Neural progenitor cell (in vitro differentiated cells): ENCODE measurements around the gene DDX18. TPM values are rescaled to one million over a fixed set of nuclear protein-coding genes. Genes with fewer than 3 reads are reported as not detected.
"Not testable (repeated sequence)": the region's sequence is repeated elsewhere in the genome, so short reads cannot be mapped to it uniquely, and the experiment has no call there.

ENCODE experiments used
- DNase-seq: peaks from one replicate; pipeline ENCODE4 v3.0.0-alpha.2; 2016; ENCODE audit warnings: low spot score
- H2AFZ ChIP-seq: fragments of 200-600 bp; sonication (generic); replicated peaks from 2 replicates; pipeline ENCODE4 v1.6.1; 2016; ENCODE audit warnings: antibody characterized with exemption
- H3F3A ChIP-seq: fragments of 200-600 bp; sonication (generic); 2 replicates; pipeline ENCODE4 v1.6.1; 2016; ENCODE audit warnings: antibody characterized with exemption, low read depth
- H3K27ac ChIP-seq: fragments of 200-600 bp; sonication (generic); 2 replicates; pipeline ENCODE4 v1.5.1; 2016; ENCODE audit warnings: mild to moderate bottlenecking
- H3K27me3 ChIP-seq: fragments of 200-600 bp; sonication (generic); 2 replicates; pipeline ENCODE4 v1.6.1; 2016; ENCODE audit warnings: mild to moderate bottlenecking, moderate library complexity
- H3K36me3 ChIP-seq: fragments of 200-600 bp; sonication (generic); 2 replicates; pipeline ENCODE4 v1.5.1; 2016
- H3K4me1 ChIP-seq: fragments of 200-600 bp; sonication (generic); 2 replicates; pipeline ENCODE4 v1.6.1; 2016; ENCODE audit warnings: mixed run types
- H3K4me2 ChIP-seq: fragments of 200-600 bp; sonication (generic); 2 replicates; pipeline ENCODE4 v1.6.1; 2016
- H3K4me3 ChIP-seq: fragments of 200-600 bp; sonication (generic); 2 replicates; pipeline ENCODE4 v1.5.1; 2016
- H3K79me2 ChIP-seq: fragments of 200-600 bp; sonication (generic); 2 replicates; pipeline ENCODE4 v1.6.1; 2016; ENCODE audit warnings: low read depth
- H3K9ac ChIP-seq: fragments of 200-600 bp; sonication (generic); 2 replicates; pipeline ENCODE4 v1.6.1; 2016
- H3K9me3 ChIP-seq: fragments of 200-600 bp; sonication (generic); 2 replicates; pipeline ENCODE4 v1.5.1; 2016; ENCODE audit warnings: low read depth
- H4K20me1 ChIP-seq: fragments of 200-600 bp; sonication (generic); 2 replicates; pipeline ENCODE4 v1.6.1; 2016; ENCODE audit warnings: low read depth
- H3K27ac Mint-ChIP-seq: 3 replicates; pipeline ENCODE4 v1.8.0; 2021; ENCODE audit warnings: mixed read lengths
- H3K27me3 Mint-ChIP-seq: 2 replicates; pipeline ENCODE4 v1.8.0; 2022; ENCODE audit warnings: low read depth, mild to moderate bottlenecking, inconsistent platforms, moderate library complexity, mixed read lengths; ENCODE audit not compliant: insufficient read depth
- H3K36me3 Mint-ChIP-seq: 3 replicates; pipeline ENCODE4 v1.8.0; 2021; ENCODE audit warnings: mixed read lengths
- H3K4me1 Mint-ChIP-seq: 3 replicates; pipeline ENCODE4 v1.8.0; 2021; ENCODE audit warnings: mixed read lengths
- H3K4me3 Mint-ChIP-seq: 3 replicates; pipeline ENCODE4 v1.8.0; 2021; ENCODE audit warnings: mild to moderate bottlenecking, moderate library complexity, mixed read lengths
- H3K9me3 Mint-ChIP-seq: 3 replicates; pipeline ENCODE4 v1.8.0; 2020; ENCODE audit warnings: mixed read lengths
- EZH2 ChIP-seq: fragments of 200-600 bp; sonication (generic); IDR thresholded peaks from 2 replicates; pipeline ENCODE4 v1.6.1; 2017; ENCODE audit warnings: antibody characterized with exemption, mild to moderate bottlenecking, moderate library complexity
- EZH2phosphoT487 ChIP-seq: fragments of 200-600 bp; sonication (generic); IDR thresholded peaks from 2 replicates; pipeline ENCODE4 v1.6.1; 2017; ENCODE audit warnings: antibody characterized with exemption
- total RNA-seq: library from RNA; depleted of rRNA; stranded (reverse); fragments of >200 nt; gene quantifications from 2 replicates; pipeline ENCODE4 v1.2.3, GENCODE V29; 2015; ENCODE audit warnings: low replicate concordance
- TF ChIP-seq, protein P1 (sequence below): fragments of 200-600 bp; sonication (generic); IDR thresholded peaks from 2 replicates; pipeline ENCODE4 v1.5.1; 2017; ENCODE audit warnings: antibody characterized with exemption, mild to moderate bottlenecking

The DDX18 gene
- total RNA-seq, 1 donor from 2014 or later, result 87.0 TPM

DNA sequence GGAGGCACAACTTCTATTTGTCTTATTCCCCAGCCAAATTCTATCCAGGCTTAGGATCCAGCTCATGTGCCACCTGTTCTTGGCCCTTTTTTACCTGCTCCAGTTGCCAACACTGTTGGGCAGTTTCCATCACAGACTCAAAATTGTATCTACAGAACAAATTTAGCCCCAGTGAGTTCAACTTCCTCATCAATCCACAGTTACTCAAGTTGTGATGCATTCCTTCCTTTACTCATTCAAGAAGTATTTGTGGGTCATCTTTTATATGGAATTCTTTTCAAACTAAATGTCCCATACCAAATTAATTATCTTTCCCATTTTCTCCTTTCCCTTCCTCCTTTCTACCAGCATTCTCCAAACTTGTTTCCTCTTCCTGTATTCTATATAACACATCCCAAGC lies 12.7 kb upstream of the DDX18 start:
- Mint-ChIP-seq H3K4me1 (peaks cover 9% of the 10 kb centered on the region), H3K27me3 (peaks cover 3% of the 10 kb centered on the region), H3K9me3 (peaks cover 7% of the 10 kb centered on the region), H3K36me3 (no peaks in the 10 kb centered on the region), H3K27ac (no peak overlapping the region), H3K4me3 (no peak overlapping the region)
- H3F3A ChIP-seq, result no peaks in the 10 kb centered on the region
- no peaks in the 10 kb centered on the region for H4K20me1 ChIP-seq
- peaks cover 12% of the 10 kb centered on the region for H3K27me3 ChIP-seq
- H3K9ac ChIP-seq, result no peak overlapping the region
- H3K4me2 ChIP-seq, result no peak overlapping the region
- no peak for TF ChIP-seq EZH2phosphoT487
- TF ChIP-seq, protein P1, sequence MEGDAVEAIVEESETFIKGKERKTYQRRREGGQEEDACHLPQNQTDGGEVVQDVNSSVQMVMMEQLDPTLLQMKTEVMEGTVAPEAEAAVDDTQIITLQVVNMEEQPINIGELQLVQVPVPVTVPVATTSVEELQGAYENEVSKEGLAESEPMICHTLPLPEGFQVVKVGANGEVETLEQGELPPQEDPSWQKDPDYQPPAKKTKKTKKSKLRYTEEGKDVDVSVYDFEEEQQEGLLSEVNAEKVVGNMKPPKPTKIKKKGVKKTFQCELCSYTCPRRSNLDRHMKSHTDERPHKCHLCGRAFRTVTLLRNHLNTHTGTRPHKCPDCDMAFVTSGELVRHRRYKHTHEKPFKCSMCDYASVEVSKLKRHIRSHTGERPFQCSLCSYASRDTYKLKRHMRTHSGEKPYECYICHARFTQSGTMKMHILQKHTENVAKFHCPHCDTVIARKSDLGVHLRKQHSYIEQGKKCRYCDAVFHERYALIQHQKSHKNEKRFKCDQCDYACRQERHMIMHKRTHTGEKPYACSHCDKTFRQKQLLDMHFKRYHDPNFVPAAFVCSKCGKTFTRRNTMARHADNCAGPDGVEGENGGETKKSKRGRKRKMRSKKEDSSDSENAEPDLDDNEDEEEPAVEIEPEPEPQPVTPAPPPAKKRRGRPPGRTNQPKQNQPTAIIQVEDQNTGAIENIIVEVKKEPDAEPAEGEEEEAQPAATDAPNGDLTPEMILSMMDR, result no peak
- no peak for TF ChIP-seq EZH2
- no peak overlapping the region for H3K27ac ChIP-seq
- H3K9me3 ChIP-seq, result no peaks in the 10 kb centered on the region
- DNase-seq, result no peak
- H3K4me1 ChIP-seq, result peaks cover 7% of the 10 kb centered on the region
- H3K79me2 ChIP-seq, result no peaks in the 10 kb centered on the region
- no peaks in the 10 kb centered on the region for H3K36me3 ChIP-seq
- no peak overlapping the region for H2AFZ ChIP-seq
- H3K4me3 ChIP-seq, result no peak overlapping the region

DNA sequence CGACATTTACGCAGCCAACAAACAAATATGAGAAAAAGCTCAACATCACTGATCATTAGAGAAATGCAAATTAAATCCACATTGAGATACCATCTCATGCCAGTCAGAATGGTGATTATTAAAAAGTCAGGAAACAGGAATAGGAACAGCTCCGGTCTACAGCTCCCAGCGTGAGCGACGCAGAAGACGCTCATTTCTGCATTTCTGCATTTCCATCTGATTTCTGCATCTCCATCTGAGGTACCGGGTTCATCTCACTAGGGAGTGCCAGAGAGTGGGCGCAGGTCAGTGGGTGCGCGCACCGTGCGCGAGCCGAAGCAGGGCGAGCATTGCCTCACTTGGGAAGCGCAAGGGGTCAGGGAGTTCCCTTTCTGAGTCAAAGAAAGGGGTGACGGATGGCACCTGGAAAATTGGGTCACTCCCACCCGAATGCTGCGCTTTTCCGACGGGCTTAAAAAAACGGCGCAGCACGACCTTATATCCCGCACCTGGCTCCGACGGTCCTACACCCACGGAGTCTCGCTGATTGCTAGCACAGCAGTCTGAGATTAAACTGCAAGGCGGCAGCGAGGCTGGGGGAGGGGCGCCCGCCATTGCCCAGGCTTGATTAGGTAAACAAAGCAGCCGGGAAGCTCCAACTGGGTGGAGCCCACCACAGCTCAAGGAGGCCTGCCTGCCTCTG lies 10.7 kb upstream of the DDX18 start:
- Histone ChIP-seq H3K4me3 (peak overlapping the region; percentile 59), H3K4me2 (peak overlapping the region; percentile 83), H3K27me3 (peaks cover 12% of the 10 kb centered on the region), H2AFZ (peak overlapping the region; percentile 81)
- H3K4me1 Mint-ChIP-seq, H3K79me2 ChIP-seq, H3K27me3 Mint-ChIP-seq, H3K9me3 Mint-ChIP-seq, H3F3A ChIP-seq, H3K4me1 ChIP-seq, H3K36me3 ChIP-seq, H3K27ac ChIP-seq, H3K36me3 Mint-ChIP-seq, H3K9me3 ChIP-seq, H4K20me1 ChIP-seq, H3K9ac ChIP-seq: not testable (repeated sequence)
- Mint-ChIP-seq H3K27ac (peak overlapping the region; percentile 90), H3K4me3 (peak overlapping the region; percentile 89)
- peak; percentile 18 for DNase-seq

DNA sequence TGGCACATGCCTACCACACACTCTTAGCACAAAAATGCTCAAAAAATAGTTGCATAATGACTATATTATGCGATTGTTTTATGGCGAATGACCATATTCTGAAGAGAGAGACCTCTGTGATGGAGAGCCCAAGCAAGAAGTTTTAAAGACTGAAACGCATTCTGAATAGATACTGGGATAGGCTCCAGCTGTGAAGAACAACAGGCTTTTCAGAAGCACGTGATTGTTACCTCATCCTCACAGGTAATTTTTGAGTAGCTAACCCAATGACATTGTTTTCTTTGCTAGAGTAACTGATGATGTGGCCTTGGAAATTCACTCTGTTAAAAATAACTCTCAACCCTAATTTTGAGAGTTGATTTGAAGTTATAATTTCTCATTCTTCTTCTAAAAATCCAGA lies 2.0 kb upstream of the DDX18 start:
- TF ChIP-seq, protein P1, result no peak
- no peak for TF ChIP-seq EZH2phosphoT487
- no peak for TF ChIP-seq EZH2
- no peak for DNase-seq
- Histone ChIP-seq H3K36me3 (peaks cover 2% of the 10 kb centered on the region), H4K20me1 (peaks cover 11% of the 10 kb centered on the region), H3K27ac (no peak overlapping the region), H2AFZ (peak overlapping the region; percentile 55), H3K9me3 (no peaks in the 10 kb centered on the region), H3K4me1 (peaks cover 18% of the 10 kb centered on the region), H3K27me3 (no peaks in the 10 kb centered on the region), H3K4me3 (no peak overlapping the region), H3F3A (no peaks in the 10 kb centered on the region), H3K9ac (no peak overlapping the region), H3K79me2 (peaks cover 29% of the 10 kb centered on the region), H3K4me2 (no peak overlapping the region)
- Mint-ChIP-seq H3K27me3 (peaks cover 4% of the 10 kb centered on the region), H3K4me3 (no peak overlapping the region), H3K4me1 (peaks cover 10% of the 10 kb centered on the region), H3K9me3 (no peaks in the 10 kb centered on the region), H3K27ac (no peak overlapping the region), H3K36me3 (no peaks in the 10 kb centered on the region)

DNA sequence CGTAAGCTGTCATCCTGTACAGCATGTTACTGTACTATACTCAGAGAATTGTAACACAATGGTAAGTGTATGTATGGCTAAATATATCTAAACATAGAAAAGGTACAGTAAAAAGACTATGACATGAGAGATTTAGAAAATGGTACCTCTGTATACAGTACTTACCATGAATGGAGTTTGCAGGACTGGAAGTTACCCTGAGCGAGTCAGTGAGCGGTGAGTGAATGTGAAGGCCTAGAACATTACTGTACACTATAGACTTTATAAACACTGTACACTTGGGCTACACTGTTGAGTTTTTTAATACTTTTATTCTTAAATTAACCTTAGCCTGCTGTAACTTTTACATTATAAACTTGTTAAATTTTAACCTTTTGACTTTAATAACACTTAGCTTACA lies 1.5 kb downstream of the DDX18 start:
- peaks cover 10% of the 10 kb centered on the region for H3K4me1 Mint-ChIP-seq
- Histone ChIP-seq H3K4me1 (peaks cover 18% of the 10 kb centered on the region), H2AFZ (no peak overlapping the region), H3K27ac (no peak overlapping the region), H3K4me2 (peak overlapping the region; percentile 80), H4K20me1 (peaks cover 11% of the 10 kb centered on the region), H3K9me3 (no peaks in the 10 kb centered on the region), H3F3A (no peaks in the 10 kb centered on the region), H3K36me3 (peaks cover 20% of the 10 kb centered on the region), H3K79me2 (peaks cover 29% of the 10 kb centered on the region), H3K4me3 (peak overlapping the region; percentile 78), H3K27me3 (no peaks in the 10 kb centered on the region), H3K9ac (peak overlapping the region; percentile 72)
- no peak for TF ChIP-seq EZH2phosphoT487
- TF ChIP-seq, protein P1, result no peak
- TF ChIP-seq EZH2, result no peak
- peak overlapping the region; percentile 46 for H3K4me3 Mint-ChIP-seq
- H3K9me3 Mint-ChIP-seq, result no peaks in the 10 kb centered on the region
- H3K27me3 Mint-ChIP-seq, result peaks cover 4% of the 10 kb centered on the region
- no peak overlapping the region for H3K27ac Mint-ChIP-seq
- no peak for DNase-seq
- peaks cover 4% of the 10 kb centered on the region for H3K36me3 Mint-ChIP-seq
